ENCODE data around the gene APOBEC3C. TPM values are rescaled to one million over a fixed set of nuclear protein-coding genes. Genes with fewer than 3 reads are reported as not detected.

APOBEC3C gene
- total RNA-seq, 1 experiment from 2014 or later, result 32.1 TPM

GRCh38 chr22:38996105-38996504, 18.0 kb upstream of the APOBEC3C start:
- no peak for DNase-seq
- no peak overlapping the region for H4K8ac ChIP-seq (replicated peaks; ENCODE audit: insufficient read length, low read depth, low read length)
- Mint-ChIP-seq H3K9me3 (peaks cover 0 to 4% of the 10 kb centered on the region in 2 experiments; a peak in 3 of 5 replicates), H3K4me1 (peaks cover 50 to 56% of the 10 kb centered on the region in 2 experiments), H3K27ac (0 out of 7 replicates have a peak overlapping the region, but pooled peaks of 1 of the 3 experiments have one; percentile 35), H3K36me3 (ENCODE audit: insufficient read depth in 1 of 3, low read depth in 3 of 3) (peaks cover 1 to 4% (median 2%) of the 10 kb centered on the region in 3 experiments; a peak in 3 of 7 replicates), H3K4me3 (no peak overlapping the region), H3K27me3 (ENCODE audit: low read depth) (peaks cover 5% of the 10 kb centered on the region)
- H3K14ac ChIP-seq (ENCODE audit: insufficient read depth, low read length), result no peak overlapping the region
- no peak overlapping the region for H2BK15ac ChIP-seq (ENCODE audit: low read depth, low read length)
- H3K27ac ChIP-seq (ENCODE audit: insufficient read length, low read depth, low read length), result no peak overlapping the region
- no peaks in the 10 kb centered on the region for H3K23me2 ChIP-seq (ENCODE audit: insufficient read length, low read depth, low read length, poor library complexity, severe bottlenecking)
- WGBS (ENCODE audit: extremely low coverage, insufficient read length, low lambda C conversion rate), result no CpG with 5 or more reads among the region's 6 CpGs
- H3K79me2 ChIP-seq (ENCODE audit: insufficient read depth, low read length), result no peaks in the 10 kb centered on the region
- no peak overlapping the region for H2BK20ac ChIP-seq (ENCODE audit: low read depth, low read length, poor library complexity, severe bottlenecking)
- no peak overlapping the region for H2BK5ac ChIP-seq (ENCODE audit: insufficient read length, low read length)
- no peak overlapping the region for H2BK12ac ChIP-seq (ENCODE audit: insufficient read length, low read depth, low read length)
- no peak overlapping the region for H3K4me2 ChIP-seq (ENCODE audit: insufficient read depth, insufficient read length, low read length)
- no peak for TF ChIP-seq CTCF (conservative IDR thresholded peaks at IDR 0.05)
- no peaks in the 10 kb centered on the region for H3K9me3 ChIP-seq (ENCODE audit: control insufficient read depth, low read depth, low read length)
- no peak overlapping the region for H3K18ac ChIP-seq (ENCODE audit: insufficient read length, low read depth, low read length)
- H3K9ac ChIP-seq (ENCODE audit: extremely low read depth, insufficient read length, low read length), result no peak overlapping the region
- no peaks in the 10 kb centered on the region for H3K79me1 ChIP-seq (ENCODE audit: insufficient read depth, low read depth, low read length, poor library complexity, severe bottlenecking)
- H3K4ac ChIP-seq (ENCODE audit: low read depth, low read length), result no peak overlapping the region
- no peaks in the 10 kb centered on the region for H3K27me3 ChIP-seq (ENCODE audit: insufficient read depth, low read length)
- no peaks in the 10 kb centered on the region for H4K20me1 ChIP-seq (ENCODE audit: control insufficient read depth, insufficient read depth, insufficient read length)
- H2AFZ ChIP-seq (ENCODE audit: low read length), result no peak overlapping the region
- no peak overlapping the region for H3K23ac ChIP-seq (ENCODE audit: insufficient read length, low read depth, low read length)
- H3K4me1 ChIP-seq (ENCODE audit: insufficient read depth, low read length), result no peaks in the 10 kb centered on the region; the same call in 1 of the 2 replicates
- H4K91ac ChIP-seq (ENCODE audit: insufficient read length, low read depth, low read length), result no peak overlapping the region
- H3T11ph ChIP-seq (ENCODE audit: low read length), result no peak overlapping the region
- H2BK120ac ChIP-seq (ENCODE audit: low read depth, low read length, poor library complexity, severe bottlenecking), result no peak overlapping the region
- H3K56ac ChIP-seq (ENCODE audit: insufficient read length, low read depth, low read length), result no peak overlapping the region
- no peak overlapping the region for H2AK5ac ChIP-seq (ENCODE audit: insufficient read length, low read length)
- H4K5ac ChIP-seq (ENCODE audit: insufficient read length, low read depth, low read length), result no peak overlapping the region
